ENCODE measurements around the gene EDA.

GRCh38 chrX:70001269-70001668 is 385.4 kb downstream of the EDA start:
- TF ChIP-seq POLR2A (IDR thresholded peaks at IDR 0.05) (no peak), POLR2AphosphoS5 (IDR thresholded peaks at IDR 0.05; ENCODE audit: insufficient read depth in 1 of 2, low read depth in 1 of 2) (no peak), CTCF (IDR thresholded peaks at IDR 0.05) (no peak)

All from vagina (tissue), 2 donors.